ENCODE results near the gene ACSF3.

The ACSF3 gene

DNA sequence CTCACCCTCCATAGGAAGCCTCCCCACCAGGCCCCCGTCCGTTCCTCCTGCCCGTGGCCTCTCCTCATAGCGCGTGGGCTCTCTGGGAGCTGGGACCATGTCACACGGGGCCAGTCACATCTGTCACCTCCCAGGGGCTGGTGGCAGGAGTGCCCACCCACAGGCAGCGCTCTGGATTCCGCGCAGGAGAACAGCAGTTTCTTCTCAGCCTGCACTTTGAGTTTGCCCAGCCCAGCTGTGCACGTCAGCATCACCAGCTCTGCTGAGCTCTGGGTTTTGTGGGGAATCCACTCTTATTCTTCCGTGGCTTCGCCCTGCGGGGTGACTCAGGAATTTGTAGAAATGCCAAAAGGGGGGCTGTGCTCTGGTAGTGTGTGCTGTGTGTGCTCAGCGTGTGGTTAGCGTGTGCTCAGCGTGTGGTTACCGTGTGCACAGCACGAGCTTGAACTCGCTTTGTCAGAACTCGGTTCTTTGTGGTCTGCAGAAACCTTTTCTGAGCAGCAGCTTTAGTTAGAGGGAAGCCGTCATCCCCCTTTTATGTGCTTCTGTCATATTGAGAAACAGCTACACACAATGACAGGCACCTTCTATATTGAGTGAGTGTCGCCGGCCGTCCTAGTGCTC lies 3.2 kb downstream of the ACSF3 start:
- DNase-seq = peak in 1 of 3 donors; percentile 31

DNA sequence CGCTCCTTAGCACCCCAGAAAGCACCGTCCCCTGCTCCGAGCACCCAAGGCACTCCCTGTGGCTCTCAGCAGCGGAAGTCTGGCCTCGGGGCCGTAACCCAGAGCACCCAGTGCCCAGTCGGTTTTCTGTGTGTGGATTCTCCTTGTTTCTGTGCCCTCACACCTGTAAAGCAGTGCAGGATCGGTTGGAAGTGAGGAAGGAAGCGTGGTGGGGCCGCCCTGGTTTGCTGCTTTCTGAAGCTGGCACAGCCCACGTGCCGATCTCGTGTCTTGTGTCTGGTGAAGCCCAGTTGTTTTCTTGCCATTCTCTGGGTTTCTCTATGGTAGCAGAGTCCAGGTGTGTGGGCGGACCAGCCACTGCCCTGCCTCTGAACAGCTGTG lies 3.7 kb downstream of the ACSF3 start:
- peak in 1 of 3 donors; percentile 15 for DNase-seq

DNA sequence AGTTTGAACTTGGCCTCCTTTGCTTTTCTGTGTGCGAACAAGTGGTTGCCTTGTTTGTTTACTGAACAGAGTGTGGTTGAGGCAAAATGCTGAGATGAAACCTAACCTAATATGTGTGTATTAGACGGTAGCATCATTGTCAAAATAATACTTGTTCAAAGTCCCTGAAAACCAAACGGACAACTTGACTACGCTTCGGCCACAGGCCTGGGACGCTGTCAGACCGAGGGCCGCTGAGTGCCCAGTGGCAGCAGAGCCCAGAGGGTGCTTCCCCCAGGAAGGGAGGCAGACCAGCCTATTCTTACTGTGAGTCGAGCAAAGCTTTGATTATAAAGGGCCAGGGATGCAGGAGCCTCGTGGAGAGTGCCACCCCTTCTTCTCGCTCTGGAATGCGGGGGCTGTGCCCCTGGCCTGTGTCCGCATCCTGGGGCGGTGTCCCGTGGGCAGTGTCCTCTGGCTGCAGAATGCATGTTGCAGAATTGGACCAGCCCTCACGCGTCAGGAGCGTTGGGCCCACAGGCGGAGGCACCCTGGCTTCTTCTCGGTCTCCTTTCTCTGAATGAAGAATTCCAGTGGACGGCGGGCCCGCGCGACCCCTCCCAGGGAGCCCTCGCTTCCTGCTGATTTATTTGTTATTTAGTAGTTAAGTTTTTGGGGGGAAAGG lies 5.2 kb downstream of the ACSF3 start:
- DNase-seq = no peak

DNA sequence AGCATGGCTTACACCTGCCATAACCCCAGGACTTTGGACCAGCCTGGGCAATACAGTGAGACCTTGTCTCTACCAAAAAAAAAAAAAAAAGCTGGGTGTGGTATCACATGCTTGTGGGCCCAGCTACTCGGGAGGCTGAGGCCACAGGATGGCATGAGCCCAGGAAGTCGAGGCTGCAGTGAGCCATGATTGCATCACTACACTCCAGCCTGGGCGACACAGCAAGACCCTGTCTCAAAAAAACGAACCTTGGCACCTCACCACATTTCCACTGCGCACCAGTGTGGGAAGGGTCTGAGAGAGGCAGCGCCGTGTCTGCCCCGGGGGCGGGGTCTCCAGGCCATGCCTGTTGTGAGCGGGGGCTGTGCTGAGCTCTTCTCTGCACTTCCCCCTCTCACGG lies 6.3 kb downstream of the ACSF3 start:
- DNase-seq = peak in 1 of 3 donors; percentile 30

DNA sequence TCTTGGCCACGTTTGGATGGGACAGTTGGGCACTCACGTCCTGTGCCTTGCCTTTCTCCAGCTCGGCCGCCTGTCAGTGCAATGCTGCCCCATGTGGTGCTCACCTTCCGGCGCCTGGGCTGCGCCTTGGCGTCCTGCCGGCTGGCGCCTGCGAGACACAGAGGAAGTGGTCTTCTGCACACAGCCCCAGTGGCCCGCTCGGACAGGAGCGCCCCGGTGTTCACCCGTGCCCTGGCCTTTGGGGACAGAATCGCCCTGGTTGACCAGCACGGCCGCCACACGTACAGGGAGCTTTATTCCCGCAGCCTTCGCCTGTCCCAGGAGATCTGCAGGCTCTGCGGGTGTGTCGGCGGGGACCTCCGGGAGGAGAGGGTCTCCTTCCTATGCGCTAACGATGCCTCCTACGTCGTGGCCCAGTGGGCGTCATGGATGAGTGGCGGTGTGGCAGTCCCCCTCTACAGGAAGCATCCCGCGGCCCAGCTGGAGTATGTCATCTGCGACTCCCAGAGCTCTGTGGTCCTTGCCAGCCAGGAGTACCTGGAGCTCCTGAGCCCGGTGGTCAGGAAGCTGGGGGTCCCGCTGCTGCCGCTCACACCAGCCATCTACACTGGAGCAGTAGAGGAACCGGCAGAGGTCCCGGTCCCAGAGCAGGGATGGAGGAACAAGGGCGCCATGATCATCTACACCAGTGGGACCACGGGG lies 7.1 kb downstream of the ACSF3 start:
- no peak for DNase-seq

DNA sequence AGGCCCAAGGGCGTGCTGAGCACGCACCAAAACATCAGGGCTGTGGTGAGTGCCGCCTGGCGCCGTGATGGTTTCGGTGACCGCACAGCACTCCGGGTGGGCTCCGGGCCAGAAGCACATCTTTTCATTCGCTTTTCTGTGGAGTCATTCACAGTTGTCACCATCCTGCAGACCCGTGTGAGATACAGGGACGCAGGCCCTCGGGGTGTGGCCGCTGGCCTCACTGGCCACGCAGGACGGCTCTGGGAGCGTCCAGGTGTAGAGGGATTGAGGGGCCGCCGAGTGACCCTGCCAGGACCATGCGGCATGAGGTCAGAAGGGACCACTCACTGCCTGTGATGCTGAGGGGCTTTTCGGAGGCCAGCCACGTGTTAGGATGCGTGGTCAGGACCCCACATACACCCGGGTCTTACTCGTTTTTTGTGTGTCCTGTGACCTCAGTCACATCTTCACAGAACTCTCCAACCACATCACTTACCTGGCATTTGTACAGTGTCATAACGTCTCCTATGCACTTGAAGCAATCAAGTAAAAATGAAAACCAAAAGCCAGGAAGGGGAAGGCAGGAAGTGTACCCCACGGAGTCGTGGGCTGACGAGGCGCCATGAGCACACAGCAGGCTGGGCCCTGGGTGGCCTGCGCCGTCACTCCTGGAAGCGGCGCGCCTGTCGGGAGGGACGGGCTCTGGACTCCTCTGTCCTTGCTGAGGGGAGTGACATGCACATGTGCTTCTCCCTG lies 7.8 kb downstream of the ACSF3 start:
- no peak for DNase-seq

DNA sequence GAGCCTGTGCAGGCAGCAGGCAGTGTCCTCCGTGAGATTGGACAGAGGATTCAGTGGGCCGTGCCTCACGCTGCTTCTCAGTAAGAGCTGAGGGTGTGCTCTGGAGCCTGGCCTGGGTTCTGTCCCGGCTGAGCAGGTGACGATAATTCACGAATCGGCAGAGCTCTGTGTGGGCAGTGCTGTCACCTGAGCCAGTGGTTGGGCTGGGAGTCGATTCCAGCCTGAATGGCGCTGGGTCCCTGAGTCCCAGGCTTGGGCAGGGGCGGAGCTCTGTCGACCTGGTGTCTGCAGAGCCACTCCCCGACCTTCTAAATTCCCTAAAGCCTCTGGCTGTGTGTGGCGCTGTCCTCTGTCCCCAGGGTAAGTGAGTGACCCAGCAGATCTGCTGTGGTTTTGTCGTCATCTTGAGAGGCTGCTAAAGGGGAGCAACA lies 8.4 kb downstream of the ACSF3 start:
- peak in 1 of 3 donors; percentile 5 for DNase-seq

DNA sequence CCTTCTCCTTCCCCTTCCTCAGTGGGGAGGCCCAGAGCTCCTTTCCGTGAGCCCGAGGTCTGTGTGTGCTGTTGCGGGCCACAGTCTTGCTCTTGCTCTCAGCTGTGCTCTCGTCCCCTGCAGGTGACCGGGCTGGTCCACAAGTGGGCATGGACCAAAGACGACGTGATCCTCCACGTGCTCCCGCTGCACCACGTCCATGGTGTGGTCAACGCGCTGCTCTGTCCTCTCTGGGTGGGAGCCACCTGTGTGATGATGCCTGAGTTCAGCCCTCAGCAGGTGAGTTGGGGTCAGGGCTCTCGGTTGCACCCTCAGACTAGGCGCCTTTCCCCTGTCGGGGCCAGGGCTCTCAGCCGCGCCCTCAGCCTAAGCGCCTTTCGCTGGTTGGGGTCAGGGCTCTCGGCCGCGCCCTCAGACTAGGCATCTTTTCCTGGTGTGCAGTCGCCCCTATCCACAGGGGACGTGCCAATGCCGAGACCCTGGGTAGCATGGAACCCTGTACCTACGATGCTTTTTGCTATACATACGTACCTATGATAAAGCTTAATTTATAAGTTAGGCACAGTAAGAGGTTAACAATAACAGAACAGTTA lies 8.9 kb downstream of the ACSF3 start:
- DNase-seq = no peak

DNA sequence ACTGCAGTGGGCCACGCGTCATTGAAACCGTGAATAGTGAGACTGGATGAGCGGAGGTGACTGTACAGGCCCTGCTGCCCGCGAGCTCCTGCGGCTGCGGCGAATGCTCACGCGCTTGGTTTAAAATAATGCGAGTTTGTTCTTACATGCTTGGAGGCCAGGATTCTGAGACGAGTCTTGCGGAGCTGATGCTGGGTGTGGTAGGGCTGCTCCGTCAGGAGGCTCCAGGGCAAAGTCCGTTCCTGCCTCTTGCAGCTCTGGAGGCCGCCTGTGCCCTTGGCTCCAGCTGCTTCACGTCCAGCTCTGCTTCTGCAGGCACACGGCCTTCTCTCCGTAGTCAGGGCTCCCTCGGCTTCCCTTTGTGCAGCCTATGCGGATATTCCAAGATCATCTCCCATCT lies 9.5 kb downstream of the ACSF3 start:
- DNase-seq = no peak

DNA sequence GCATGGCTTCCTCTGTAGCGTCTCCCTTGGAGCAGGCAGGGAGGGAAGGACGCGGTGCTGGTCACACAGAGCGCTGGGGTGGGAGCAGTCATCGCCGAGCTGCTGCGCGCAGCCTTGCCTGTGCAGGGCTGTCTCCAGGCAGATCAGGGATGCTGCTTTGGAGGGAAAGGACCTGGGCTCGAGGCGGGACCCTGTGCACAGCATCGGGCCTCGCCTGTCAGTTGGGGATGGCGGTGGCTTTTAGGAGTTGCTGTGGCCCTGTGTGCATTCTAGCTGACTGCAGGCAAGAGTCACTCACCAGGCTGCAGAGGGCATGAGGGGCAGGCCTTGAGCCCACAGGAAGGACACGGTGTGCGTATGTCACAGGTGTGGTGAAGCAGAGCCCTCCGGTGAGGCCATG lies 10.1 kb downstream of the ACSF3 start:
- no peak for DNase-seq

DNA sequence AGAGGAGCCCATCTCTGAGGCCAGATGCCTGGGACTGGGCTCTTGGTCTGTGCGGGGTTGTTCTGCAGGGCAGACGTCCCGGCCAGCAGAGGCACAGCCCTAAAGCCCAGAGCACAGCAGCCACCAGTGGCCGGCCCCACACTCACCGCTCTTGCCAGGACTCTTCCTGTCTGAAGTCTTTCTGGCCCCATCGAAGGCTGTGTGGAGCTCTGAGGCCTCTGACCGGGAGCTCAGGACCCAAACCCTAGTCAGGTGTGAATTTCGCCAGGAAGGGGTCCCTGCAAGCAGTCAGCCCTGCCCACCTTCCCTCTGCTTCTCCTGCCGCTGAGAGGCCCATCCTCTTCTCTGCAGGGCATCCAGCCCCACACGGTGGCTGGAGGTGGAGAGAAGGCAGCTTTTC lies 10.7 kb downstream of the ACSF3 start:
- DNase-seq = no peak

DNA sequence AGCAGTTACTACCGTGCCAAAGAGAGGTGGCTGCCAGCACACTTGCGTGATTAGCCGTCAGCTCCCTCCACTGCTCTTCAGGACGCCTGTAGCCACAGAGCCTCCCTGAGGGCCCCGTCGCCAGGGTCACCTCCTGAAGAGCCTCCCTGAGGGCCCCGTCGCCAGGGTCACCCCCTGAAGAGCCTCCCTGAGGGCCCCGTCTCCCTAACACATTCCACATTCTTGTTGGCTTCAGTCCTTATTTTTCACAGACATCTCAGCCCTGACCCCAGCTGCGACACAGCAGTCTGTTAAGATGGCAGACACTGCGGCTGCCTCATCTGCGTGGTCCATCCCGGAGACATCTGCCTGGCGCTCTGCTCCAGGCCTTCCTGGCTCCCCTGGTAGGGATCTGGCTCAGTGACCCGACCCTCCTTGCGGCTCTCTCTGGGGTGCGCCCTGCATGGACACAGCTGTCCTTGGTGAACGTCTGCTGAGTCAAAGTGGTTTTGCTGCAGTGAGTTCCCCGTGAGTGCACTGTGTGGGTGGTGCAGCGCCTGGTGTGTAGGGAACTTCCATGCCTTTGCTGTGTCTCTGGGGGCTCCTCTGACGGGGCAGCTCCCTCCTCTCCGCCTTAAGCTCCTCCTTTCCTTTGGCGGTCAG lies 11.4 kb downstream of the ACSF3 start:
- peak; percentile 53 to 59 (median 56) for DNase-seq

DNA sequence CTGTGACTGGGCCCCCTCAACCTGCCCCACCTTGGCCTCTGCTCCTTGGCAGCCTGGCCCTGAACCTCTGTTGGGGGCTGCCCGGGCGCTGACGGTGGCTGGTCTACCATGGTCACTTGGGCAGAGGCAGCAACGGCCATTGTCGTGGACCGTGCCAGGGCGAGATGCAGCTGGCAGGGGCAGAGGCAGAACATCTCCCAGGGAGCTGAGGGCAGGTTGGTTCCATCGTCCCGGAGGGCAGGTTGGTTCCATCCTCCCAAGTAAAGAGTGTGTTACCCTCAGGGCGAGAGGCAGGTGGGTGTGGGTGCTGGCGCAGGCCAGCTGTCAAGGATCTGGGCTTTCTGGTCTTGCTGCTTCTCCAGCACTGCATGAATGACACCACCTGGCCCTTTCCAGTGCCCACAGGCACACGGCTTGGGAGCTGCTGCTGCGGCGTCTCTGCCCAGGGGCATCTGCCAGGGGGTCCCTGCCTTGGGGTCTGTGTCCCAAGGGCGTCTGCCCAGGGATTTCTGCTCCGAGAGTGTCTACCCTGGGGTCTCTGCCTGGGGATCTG lies 12.0 kb downstream of the ACSF3 start:
- DNase-seq = no peak

DNA sequence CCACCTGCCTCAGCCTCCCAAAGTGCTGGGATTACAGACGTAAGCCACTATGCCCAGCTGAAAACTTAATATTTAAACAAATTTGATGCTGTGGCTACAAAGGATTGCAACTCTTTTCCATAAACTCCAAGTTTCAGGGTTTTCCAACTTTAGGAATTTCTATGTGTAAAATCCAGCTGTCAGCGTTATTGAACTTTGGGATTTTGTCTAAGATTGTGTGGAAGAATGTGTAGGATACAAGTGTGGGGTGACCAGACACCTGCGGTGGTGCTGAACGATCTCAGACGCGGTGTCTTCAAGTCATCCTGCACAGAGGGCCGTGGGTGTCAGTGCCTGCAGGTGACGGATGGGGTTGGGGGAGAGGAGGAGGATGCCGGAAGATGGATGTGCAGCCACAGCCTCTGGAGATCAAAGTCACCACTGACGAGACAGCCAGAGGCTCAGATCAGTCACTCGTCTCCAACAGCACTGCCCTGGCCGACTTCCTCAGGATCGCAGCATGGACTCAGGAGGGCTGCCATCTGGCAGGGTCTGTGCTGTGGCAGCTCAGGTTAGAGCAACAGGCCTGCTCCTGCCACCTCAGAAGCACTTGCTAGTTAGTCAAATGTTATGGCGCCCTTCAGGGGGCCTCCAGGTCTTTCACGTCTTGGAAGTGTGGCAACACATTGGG lies 13.0 kb downstream of the ACSF3 start:
- DNase-seq = no peak

DNA sequence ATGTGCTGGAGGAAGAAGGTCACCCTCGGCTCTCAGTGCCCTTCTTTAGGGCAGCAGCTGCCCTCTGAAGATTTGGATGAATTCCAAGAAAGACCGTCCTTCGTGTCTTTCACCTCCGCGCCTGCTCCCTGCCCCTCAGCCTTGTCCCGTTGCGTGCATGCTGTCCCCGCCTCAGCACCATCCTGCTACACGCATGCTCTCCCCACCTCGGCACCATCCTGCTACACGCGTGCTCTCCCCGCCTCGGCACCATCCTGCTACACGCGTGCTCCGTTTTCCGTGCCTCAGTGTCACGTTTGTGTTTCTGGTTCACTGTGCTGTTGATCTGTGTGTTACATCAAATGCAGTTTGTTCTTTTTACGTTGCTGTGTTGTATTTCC lies 13.5 kb downstream of the ACSF3 start:
- DNase-seq = no peak

DNA sequence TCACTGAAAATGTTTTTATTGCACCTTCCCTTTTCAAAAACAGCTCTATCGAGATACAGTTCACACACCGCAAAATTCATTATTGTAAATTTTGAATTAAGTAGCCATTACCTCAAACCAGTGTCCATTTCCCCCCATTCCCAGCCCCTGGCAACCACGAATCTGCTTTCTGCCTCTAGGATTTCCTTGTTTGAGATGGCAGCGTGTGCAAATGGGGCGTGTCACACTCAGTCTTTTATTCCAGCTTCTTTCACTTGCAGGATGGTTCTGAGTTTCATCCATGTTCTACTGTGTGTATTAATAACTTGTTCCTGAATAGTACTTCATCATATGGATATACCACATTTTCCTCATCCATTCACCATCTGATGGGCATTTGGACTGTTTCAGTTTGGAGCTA lies 14.8 kb downstream of the ACSF3 start:
- DNase-seq = no peak

DNA sequence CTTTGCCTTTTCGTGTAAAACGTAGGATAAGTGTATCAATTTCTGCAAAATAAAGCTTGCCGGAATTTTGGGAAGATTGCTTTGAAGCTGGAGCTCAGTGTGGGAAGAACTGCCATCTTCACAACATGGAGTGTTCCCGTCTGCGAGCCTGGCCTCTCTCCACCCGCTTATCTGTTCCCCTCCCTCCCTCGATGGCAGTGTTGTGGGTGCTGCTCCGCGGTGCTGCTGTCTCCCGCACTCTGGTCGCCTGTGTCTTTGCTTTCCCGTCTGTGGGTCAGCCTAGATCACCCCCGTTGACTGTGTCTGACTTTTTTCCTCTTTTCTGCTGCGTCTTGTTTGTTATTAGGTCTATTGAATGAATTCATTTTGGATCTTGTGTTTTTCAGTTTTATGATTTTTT lies 17.0 kb downstream of the ACSF3 start:
- no peak for DNase-seq

DNA sequence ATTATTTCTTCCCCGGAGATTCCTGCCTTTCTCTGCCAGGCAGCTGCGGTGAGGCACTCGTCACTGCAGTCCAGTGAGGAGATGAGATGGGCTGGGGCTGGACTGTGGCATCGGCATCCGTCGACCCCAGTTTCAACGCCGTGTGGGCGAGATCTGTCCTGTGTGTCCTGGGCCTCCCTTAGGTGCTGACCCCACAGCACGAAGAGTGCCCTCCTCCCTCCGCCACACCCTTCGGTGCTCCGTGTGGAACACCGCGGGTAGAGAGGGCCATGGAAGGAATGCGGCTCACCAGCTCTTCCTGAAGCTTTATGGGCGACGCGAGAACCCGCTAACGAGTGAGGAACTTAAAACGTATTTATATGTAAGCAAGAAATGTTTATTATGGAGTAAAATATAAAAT lies 17.6 kb downstream of the ACSF3 start:
- DNase-seq = no peak

DNA sequence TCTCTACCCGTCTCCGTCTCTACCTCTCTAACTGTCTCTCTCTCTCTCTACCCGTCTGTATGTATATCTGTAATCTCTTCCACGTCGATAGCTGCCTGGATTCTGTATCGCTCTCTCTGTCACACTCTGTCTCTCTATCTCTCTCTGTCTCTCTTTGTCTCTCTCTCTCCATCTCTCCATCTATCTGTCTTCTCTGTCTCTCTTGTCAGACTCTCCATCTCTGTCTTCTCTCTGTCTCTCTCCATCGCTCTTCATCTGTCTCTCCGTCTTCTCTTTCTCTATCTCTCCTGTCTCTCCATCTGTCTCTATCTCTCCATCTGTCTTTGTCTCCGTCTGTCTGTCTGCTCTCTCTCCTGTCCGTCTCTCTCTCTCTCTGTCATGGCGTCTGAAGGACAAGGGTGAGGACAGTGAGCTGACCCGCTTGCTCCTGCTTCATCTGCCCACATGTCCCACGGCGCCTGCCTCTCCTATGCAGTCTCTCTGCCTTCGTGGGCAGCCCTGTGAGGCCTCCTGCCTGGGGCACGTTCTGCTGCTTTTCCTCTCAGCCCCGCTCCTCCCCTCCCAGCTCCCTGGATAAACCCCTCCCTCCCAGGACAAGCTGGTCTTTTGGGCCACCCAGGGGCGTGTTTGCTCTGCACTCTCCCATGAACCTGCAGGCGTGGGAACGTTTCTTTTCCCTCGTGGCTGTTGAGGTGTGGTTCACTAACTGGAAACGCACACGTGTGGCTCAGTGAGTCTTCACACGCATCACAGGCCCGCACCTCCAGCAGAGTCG lies 18.9 kb downstream of the ACSF3 start:
- DNase-seq = no peak

DNA sequence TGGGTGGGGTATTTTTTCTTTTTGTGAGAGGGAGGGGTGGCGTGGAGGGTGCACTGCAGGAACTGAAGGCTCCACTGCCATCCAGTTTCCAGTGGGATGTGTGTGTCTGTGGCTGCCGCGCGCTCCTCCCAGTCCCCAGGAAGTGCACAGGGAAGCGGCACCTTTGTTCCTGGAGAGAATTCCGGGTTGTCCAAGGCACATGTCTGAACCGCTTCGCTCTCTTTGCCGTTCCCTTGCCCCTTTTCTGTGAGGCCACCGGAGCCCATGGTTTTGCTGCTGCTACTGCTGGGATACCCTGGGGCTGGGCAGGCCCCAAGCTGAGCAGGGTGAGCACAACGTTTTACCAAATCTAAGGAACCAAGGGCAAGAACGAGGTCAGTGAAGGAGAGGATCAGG lies 19.5 kb downstream of the ACSF3 start:
- DNase-seq = no peak

DNA sequence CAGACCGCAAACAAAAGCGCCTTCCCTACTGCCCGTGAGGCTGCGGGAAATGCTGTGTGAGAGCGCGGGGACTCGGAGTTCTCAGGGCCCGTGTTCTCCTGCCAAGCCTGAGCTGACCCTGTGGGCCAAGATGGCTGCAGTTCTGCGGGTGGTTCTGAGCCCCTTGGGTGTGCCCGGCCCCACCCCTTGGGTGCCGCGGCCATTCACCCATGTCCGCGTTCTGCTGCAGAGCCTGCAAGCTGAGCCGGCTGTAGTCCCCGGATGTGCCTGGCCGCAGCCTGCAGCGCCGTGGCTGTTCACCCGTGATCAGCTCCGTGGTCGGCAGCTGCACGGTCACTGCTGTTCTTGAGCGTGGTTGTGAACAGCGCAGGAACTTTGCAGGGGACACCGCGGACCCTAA lies 20.0 kb downstream of the ACSF3 start:
- no peak for DNase-seq

Data from suppressor macrophage treated with lipopolysaccharide for 1 hour (primary cell).